ENCODE results near the gene ASAP3.
"Not testable (repeated sequence)": the region's sequence is repeated elsewhere in the genome, so short reads cannot be mapped to it uniquely, and the experiment has no call there.

Gene ASAP3

DNA sequence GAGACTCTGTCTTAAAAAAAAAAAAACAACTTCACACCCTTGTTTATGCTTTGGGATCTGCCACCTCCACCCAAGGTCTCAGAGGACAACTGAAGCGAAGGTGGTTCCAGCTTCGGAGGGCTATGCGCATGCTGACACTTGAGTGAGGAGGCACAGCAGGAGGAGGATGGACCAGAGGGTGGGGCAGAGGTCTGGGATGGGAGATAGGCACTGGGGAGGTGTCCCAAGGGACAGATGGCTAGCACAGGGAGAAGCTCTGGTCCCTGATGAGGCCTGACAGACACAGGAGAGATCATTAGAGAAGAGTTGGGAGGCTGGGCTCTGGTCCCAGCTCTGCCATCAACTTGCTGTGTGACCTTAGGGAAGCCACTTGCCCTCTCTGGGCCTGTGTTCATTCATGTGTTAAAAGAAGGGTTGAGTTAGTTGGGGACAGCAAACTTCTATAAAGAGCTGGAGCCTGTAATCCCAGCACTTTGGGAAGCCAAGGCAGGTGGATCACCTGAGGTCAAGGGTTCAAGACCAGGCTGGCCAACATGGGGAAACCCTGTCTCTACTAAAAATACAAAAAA, 30.2 kb upstream of the ASAP3 start:
- no peak for DNase-seq (ENCODE audit: low read depth)

DNA sequence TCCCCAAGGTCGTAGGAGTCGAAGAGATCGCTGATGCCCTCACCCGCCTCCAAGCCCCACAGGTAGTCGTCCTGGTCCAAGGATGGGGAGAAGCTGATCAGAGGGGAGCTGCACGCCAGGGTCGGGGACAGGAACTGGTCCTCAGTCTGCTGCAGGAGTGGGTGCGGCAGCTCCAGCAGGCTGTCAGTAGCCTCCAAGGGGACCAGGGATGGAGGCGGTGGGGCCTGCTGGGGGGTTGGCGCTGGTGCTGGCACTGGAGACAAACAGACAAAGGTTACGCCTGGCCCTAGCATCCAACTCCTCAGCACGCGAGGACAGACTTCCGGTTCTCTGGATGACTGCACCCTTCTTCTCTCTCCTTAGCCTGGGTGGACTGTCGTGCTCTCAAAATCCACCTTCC, 25.9 kb upstream of the ASAP3 start:
- no peak for DNase-seq (ENCODE audit: low read depth)

DNA sequence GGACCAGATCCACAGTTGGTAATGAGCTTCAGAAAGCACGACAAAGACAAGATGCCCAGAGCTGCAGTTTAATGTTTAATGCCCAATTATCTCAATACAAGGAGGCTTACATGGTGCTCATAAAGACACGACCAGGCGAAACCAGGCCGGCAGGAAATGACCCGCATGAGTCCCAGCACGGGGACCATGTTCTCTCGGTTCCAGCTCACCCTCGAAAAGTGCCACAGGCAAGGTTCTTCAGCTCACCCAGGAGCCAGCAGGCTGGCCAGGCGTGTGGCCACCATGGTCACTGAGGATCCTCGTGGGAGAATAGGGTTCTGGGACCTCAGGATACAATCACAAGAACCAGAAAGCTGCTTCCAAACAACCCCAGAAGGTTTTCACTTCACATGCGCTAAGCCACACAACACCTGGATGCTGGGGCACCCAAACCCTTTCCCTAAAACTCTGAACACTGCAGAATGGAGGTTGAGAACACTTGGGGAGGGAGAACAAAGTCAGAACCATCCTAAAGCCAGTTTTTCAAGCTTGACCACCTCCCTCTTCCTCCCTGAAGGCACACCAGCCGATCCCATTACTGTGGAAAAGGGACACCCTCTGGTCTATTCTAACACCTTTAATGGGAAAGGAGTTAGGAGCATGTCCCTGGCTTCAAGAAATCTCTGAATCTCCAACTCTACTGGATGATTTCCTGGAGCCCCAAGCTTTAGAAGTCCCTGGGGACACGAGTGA, 22.6 kb upstream of the ASAP3 start:
- no peak for DNase-seq (ENCODE audit: low read depth)

DNA sequence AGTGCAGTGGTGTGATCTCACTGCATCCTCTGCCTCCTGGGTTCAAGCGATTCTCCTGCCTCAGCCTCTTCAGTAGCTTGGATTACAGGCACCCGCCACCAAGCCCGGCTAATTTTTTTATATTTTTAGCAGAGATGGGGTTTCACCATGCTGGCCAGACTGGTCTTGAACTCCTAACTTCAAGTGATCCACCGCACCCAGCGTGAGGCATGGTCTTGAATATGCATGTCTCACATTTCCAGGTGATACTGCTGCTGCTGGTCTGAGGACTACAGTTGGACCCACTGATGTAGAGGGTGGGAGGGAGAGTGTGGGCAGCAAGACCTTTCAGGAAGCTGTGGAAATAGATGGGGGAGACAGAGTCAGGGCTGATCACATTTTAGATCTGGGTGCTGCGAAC, 21.9 kb upstream of the ASAP3 start:
- no peak for DNase-seq (ENCODE audit: low read depth)

DNA sequence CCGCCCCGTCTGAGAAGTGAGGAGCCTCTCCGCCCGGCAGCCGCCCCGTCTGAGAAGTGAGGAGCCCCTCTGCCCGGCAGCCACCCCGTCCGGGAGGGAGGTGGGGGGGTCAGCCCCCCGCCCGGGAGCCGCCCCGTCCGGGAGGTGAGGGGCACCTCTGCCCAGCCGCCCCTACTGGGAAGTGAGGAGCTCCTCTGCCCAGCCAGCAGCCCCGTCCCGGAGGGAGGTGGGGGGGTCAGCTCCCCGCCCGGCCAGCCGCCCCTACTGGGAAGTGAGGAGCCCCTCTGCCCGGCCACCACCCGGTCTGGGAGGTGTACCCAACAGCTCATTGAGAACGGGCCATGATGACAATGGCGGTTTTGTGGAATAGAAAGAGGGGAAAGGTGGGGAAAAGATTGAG, 20.2 kb upstream of the ASAP3 start:
- DNase-seq (ENCODE audit: low read depth): not testable (repeated sequence)

DNA sequence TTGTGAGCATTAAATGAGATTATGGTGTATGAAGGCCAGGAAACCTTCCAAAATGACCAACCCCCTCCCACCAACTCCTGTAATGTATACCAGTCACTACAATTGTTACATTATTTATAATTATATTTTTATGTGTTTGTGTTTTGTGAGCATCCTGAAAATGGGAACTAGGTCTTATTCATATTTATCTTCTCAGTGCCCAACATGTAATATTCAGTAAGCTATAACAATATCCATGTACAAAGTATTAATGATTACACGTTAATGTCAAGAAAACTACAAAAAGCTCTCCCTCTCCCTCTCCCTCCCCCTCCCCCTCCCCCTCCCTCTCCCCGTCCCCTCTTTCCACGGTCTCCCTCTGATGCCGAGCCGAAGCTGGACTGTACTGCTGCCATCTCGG, 19.0 kb upstream of the ASAP3 start:
- no peak for DNase-seq (ENCODE audit: low read depth)

DNA sequence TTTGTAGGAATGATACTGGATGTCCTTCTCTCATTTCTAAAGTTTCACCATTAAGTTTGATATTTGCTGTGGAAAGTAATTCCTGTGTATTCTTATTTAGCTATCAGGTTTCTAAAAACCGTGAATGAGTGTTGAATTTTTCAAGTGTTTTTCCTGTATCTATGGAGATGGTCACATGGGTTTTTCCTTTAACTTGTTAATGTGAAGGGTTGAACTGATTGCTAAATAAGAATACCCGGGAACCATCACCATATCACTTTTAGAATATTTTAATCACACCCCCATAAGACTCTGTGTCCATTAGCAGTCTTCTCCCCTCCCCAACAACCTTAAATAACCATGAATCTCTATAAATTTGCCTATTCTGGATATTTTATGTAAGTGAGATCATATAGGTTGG, 16.5 kb upstream of the ASAP3 start:
- DNase-seq (ENCODE audit: low read depth): no peak

DNA sequence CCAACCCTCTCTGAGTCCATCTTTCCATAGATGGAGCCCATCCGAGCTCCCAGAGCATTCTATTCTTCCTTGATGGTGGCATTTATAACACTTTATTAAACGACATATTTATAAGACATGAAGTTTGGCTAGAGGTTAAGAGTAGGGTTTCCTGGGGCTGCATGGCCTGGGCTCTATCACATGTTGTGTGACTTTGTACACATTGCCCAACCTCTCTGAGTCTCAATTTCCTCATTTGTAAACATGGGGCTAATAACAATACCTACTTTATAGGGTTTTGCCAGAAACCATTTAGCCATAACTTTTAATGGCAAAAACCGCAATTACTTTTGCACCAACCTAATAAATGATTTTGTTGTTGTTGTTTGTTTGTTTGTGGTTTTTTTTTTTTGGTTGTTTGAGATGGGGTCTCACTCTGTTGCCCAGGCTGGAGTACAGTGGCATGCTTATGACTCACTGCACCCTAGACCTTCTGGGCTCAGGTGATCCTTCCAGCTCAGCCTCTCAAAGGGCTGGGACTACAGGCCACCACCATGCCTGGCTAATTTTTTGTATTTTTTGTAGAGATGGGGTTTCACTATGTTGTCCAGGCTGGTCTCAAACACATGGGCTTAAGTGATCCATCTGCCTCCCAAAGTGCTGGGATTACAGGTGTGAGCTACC, 13.9 kb upstream of the ASAP3 start:
- no peak for DNase-seq (ENCODE audit: low read depth)

DNA sequence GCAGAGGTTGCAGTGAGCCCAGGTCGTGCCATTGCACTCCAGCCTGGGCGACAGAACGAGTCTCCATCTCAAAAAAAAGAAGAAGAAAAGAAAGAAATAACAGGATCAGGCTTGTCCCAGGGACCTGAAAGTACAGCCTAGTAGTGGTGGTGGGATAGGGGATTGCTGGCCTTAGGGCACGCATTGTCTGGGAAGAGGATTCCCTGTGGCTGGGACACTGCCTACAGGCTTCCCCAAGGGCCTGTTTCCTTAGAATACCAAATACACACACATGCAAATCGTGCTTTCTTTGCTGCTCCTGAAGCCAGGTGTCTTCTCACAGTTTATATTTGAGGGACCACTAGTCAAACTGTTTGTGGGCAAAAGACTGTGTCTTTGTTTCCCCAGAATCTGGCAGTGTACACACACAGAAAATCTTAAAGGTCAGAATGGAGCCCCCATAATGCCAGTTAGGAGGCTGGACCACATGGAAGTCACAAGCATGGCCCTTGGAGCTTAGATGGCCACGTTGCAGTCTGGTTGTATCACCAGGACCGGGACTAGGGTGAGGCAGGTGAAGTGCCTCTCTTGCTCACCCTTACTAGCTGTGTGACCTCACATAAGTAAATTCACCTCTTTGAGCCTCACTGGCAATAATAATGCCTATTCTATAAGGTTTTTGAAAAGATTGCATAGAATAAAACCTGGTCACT, 12.7 kb upstream of the ASAP3 start:
- DNase-seq (ENCODE audit: low read depth): no peak

DNA sequence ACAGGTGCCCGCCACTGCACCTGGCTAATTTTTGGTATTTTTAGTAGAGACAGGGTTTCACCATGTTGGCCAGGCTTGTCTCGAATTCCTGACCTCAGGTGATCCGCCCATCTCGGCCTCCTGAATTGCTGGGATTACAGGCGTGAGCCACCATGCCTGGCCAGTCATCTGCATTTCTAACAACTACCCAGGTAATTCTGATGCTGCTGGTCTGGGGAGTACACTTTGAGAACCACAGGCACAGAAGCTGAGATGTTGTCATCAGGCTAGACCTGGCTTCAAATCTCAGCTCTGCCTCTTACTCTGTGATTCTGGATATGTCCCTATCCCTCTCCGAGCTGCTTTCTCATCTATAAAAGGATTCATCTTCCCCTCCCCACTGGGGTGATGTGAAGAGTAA, 10.9 kb upstream of the ASAP3 start:
- not testable (repeated sequence) for DNase-seq (ENCODE audit: low read depth)

DNA sequence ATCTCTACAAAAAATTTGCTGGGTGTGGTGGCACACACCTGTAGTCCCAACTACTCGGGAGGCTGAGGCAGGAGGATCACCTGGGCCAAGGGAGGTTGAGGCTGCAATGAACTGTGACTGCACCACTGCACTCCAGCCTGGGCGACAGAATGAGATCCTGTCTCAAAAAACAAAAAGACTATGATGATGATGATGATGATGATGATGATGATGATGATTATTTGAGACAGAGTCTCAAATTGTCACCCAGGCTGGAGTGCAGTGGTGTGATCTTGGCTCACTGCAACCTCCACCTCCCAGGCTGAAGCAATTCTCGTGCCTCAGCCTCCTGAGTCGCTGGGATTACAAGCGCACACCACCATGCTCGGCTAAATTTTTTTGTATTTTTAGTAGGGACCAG, 8.8 kb upstream of the ASAP3 start:
- DNase-seq (ENCODE audit: low read depth): not testable (repeated sequence)

DNA sequence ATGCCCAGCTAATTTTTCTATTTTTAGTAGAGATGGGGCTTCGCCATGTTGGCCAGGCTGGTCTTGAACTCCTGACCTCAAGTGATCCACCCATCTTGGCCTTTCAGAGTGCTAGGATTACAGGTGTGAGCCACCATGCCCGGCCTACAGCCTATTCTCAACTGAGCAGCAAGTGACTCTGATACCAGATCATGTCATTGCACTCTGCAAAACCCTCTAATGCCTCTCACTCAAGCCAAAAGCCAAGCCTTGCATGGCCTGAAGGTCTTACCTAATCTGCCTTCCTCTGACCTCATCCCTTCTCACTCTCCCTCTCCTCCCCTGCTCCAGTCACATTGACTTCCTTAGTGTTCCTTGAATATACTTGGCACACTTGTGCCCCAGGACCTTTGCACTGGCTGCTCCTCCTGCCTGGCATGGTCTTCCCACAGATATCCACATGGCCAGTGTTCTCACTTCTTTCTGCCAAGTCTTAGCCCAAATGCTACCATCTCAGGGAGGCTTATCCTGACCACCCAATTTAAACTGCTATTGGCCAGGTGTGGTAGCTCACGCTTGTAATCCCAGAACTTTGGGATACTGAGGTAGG, 8.2 kb upstream of the ASAP3 start:
- DNase-seq (ENCODE audit: low read depth): no peak

DNA sequence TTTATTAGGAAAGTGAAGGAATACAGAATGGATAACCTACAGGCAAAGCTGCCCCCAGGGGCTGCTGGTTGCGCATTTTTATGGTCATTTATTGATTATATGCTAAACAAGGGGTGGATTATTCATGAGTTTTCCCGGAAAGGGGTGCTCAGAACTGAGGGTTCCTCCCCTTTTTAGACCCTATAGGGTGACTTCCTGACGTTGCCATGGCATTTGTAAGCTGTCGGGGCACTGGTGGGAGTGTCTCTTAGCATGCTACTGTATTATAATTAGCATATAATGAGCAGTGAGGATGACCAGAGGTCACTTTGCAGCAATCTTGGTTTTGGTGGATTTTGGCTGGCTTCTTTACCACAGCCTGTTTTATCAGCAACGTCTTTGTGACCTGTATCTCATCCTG, 5.9 kb upstream of the ASAP3 start:
- no peak for DNase-seq (ENCODE audit: low read depth)

DNA sequence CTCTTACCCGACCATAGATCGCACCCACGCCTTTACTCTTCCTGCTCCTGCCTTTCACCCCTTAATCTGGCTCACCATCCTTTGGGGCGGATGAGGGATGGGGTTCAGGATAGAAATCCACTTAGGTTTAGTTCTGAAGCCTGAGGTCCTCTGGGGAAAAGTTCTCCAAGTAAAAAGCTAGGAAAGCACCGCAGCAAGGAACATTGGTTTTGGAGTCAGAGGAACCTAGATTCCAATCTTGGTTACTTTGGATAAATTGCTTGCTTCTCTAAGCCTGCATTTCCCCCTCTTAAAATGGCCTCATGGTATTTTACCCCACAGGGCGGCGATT, 988 bp upstream of the ASAP3 start:
- DNase-seq (ENCODE audit: low read depth): no peak

DNA sequence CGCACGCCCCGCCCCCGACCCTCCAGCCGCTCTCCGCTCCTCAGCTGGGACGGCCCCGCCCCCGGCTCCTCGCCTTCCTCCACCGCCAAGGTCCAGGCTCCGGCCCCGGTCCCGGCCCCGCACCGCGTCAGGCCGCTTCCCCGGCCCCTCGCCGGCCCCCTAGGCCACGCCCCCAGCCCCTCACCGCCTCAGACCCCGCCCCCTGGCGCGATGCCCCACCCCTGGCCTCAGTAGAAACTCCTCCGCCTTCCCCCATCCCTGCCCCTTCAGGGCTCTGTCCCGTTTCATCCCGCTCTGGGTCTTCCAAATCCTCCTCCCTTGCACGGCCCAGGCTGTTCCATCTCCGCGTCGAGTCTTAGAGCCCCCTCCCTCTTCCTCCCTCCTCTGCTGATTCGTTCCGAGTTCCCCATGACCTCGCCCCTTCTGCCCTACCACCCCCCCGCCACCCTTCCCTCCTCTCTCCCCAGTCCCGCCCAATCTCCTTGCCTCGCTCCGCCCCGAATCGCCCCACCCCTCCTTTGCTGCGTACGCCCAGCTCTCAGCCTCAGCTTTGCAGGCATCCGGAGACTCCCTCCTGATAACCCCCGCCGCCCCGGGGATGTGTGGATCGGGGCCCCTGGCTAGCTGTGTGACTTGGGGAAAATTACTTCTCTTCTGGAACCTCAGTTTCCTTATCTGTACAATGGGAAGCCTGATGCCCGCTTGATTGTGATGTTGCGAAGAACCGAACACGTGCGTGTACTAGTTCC, 448 bp upstream of the ASAP3 start:
- peak; percentile 92 for DNase-seq (ENCODE audit: low read depth)

DNA sequence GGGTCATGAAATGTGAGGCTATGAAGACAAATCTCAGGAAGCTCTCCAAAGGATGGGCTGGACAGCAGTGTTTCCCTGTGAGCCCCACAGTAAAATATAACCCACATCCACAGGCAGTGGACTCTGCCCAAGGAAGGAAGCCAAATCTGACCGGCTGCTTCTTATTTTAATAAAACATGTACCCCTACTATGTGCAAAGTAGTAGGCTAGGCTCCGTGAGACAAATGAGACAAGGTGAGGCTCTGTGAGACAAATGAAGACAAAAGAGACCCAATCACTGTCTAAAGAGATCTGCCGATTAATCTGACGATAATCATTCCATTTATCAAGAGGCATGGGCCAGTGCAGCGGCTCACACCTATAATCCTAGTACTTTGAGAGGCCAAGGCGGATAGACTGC, 2.1 kb downstream of the ASAP3 start:
- no peak for DNase-seq (ENCODE audit: low read depth)

DNA sequence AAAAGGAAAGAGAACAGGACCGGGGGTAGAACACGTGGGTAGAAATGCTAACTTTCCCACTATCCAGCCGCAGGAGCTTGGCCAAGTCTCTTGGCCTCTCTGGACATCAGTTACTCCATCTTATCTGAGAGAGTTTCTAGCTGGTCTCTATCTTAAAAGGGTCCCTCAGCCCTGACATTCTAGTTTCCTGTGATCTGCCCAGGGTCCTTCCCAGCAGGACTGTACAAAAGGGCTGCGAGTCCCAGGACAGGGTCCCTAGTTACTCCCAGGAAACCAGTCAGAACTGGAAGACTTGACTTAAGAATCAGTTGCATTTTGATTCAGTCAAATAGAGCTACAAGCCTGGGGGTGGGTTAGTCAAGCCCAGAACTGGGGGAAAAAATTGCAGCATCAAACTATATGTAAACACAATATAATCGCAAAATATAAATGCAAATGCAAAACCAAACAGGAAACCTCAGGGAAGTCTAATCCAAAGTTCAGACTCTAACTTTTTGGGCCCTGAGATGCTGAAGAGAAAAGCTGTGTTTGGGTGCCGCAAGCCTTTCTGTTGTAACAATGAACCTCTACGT, 2.9 kb downstream of the ASAP3 start:
- no peak for DNase-seq (ENCODE audit: low read depth)

DNA sequence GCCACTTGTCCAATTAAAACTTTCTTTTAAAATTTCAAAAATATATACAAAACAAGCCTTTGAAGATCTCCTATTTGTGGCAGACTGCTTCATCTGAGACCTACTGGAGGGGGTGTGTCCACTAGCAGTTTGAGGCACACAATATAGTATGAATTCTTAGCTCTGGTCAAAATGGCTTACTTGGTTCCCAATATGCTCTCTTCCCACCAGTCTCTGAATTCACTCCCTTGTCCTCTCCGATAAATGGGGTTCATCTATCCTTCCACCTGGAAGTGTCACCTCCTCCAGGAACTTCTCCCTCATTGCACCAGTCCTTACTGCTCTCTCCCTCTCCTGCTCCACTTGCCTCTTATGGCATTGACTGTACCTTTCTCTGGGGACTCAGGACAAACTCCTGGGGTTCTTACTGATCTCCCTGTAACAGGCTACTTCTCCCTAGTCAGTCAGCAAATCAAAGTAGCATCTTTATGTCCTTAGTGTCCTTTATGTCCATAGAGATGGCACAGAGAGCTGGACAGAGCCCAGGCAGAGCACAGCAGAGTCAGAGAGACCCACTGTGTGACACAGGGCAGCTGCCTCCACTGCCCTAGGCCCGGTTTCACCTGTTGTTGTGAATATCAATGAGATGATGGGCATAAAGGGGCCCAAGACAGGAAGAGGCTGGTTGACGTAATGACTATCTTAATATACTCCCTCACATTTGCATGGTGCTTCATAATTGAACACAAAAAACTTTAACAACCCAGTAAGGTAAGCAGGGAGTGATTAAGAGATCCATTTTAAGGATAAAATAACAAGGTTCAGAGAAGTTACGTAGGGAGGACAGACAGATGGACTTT, 3.6 kb downstream of the ASAP3 start:
- DNase-seq (ENCODE audit: low read depth): no peak

DNA sequence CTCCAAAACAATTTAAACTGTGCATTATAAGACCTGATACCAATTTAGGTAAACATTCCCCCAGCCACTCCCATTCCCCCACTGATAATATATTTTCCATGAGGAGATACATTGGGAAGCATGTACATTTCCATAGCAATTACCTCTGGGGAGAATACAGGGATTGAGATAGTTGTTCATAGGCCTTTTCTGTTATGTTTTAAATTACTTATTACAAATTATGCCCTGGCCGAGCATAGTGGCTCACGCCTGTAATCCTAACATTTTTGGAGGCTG, 4.4 kb downstream of the ASAP3 start:
- no peak for DNase-seq (ENCODE audit: low read depth)

DNA sequence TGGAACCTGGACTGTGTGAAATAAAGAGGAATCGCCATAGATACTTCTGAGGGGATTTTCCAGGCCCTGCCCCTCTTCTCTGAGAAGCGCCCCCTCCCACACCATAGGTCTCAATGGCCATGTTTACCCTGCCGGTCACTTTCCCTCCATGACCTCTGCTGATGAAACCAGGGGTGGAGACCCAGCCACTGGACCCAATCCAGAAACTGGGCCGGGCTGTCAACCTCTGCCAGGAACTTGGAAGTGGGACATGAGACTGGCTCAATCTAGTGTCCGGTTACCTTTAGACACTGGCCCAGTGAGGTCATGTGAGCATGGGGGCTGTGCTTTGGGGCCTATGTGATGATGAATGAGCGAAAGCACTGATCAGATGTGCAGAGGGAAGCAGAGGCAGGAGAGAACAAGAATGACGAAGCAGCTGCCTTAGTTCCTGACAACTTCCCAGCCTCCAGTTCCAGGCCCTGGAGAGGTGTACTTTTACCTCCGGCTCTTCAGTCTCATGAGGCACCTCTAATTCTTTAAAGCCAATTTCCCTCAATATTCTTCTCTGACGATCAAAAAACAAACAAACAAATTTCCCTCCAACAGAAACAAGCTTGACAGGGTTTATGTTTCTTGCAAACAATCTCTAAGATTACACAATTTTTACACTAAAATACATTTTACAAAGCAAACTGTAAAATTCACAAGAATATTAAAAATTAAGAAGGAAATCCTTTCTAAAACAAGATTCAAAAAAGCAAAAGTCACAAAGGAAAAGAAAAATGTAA, 4.9 kb downstream of the ASAP3 start:
- DNase-seq (ENCODE audit: low read depth): peak; percentile 94
